Smooth muscle cell (in vitro differentiated cells): ENCODE measurements around the gene CCDC80. TPM values are rescaled to one million over a fixed set of nuclear protein-coding genes. Genes with fewer than 3 reads are reported as not detected.

Experiments used
- DNase-seq: peaks from one replicate; lab custom pipeline; 2025; ENCODE audit not compliant: unreplicated experiment; lab: John Stamatoyannopoulos, UW
- H2AFZ ChIP-seq: fragments of 200-600 bp; sonication (generic); 2 replicates; pipeline ENCODE4 v1.6.0; 2016; ENCODE audit warnings: antibody characterized with exemption, low read depth, mild to moderate bottlenecking
- H3F3A ChIP-seq: fragments of 200-600 bp; sonication (generic); 2 replicates; pipeline ENCODE4 v1.6.0; 2017; ENCODE audit warnings: antibody characterized with exemption, low read depth
- H3K27ac ChIP-seq: fragments of 200-600 bp; sonication (generic); 2 replicates; pipeline ENCODE4 v1.5.1; 2016; ENCODE audit warnings: low read depth, mild to moderate bottlenecking
- H3K27me3 ChIP-seq: fragments of 200-600 bp; sonication (generic); 2 replicates; pipeline ENCODE4 v1.6.1; 2016; ENCODE audit warnings: low read depth, mild to moderate bottlenecking
- H3K36me3 ChIP-seq: fragments of 200-600 bp; sonication (generic); 2 replicates; pipeline ENCODE4 v1.5.1; 2016; ENCODE audit warnings: low read depth
- H3K4me1 ChIP-seq: fragments of 200-600 bp; sonication (generic); 2 replicates; pipeline ENCODE4 v1.5.1; 2016; ENCODE audit warnings: low read depth
- H3K4me2 ChIP-seq: fragments of 200-600 bp; sonication (generic); 2 replicates; pipeline ENCODE4 v1.6.0; 2016; ENCODE audit warnings: mild to moderate bottlenecking
- H3K4me3 ChIP-seq: fragments of 200-600 bp; sonication (generic); 2 replicates; pipeline ENCODE4 v1.5.1; 2016; ENCODE audit warnings: mild to moderate bottlenecking
- H3K79me2 ChIP-seq: fragments of 200-600 bp; sonication (generic); 2 replicates; pipeline ENCODE4 v1.6.0; 2016; ENCODE audit warnings: low read depth, mild to moderate bottlenecking
- H3K9ac ChIP-seq: fragments of 200-600 bp; sonication (generic); 2 replicates; pipeline ENCODE4 v1.6.0; 2016; ENCODE audit warnings: low read depth
- H3K9me3 ChIP-seq: fragments of 200-600 bp; sonication (generic); replicated peaks from 2 replicates; pipeline ENCODE4 v1.5.1; 2016; ENCODE audit warnings: low read depth
- H4K20me1 ChIP-seq: fragments of 200-600 bp; sonication (generic); 2 replicates; pipeline ENCODE4 v1.6.0; 2016; ENCODE audit warnings: low read depth
- WGBS: methylation state at CpG from one replicate; pipeline ENCODE4 v1.1.7; 2016; ENCODE audit warnings: low lambda C conversion rate; 5-methylcytosine and 5-hydroxymethylcytosine counted together
- polyA plus RNA-seq: library from polyadenylated mRNA; unstranded; fragments of >200 nt; fragmentation: Nextera tagmentation; extraction: Ambion mirVana; gene quantifications from 2 replicates; pipeline ENCODE4 v1.2.1, GENCODE V29; 2016
- total RNA-seq: library from RNA; depleted of rRNA; stranded (reverse); fragments of >200 nt; gene quantifications from 2 replicates; pipeline ENCODE4 v1.2.3, GENCODE V29; 2014
- TF ChIP-seq, protein P1 (sequence below): fragments of 200-600 bp; sonication (generic); IDR thresholded peaks from 2 replicates; pipeline ENCODE4 v1.5.1; 2017; ENCODE audit warnings: borderline replicate concordance, mild to moderate bottlenecking, antibody characterized with exemption; ENCODE audit not compliant: insufficient read depth, poor library complexity, severe bottlenecking

The CCDC80 gene
- total and polyA plus RNA-seq, 2 experiments from 2014 or later: 67.9 to 159 TPM

DNA sequence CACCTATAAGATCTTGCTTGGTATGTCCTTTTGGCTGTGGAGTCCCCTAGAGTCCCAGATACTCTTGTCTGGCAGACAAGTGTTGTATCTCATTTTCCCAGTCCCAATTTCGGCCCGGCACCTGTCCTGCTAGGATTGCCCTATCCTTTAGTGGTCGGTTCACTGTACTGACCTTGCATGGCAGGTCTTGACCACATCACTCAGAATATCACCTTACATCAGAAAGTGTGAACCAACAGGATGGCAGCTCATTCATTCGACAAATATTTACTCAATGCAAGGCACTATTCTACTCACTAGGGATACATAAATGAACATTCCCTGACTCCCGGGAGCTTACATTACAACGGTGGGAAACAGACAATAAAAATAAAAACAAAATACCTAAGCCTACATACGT lies 5.7 kb upstream of the CCDC80 start:
- Histone ChIP-seq H3K36me3 (no peaks in the 10 kb centered on the region), H2AFZ (no peak overlapping the region), H4K20me1 (no peaks in the 10 kb centered on the region), H3K9ac (no peak overlapping the region), H3K79me2 (no peaks in the 10 kb centered on the region), H3K4me3 (no peak overlapping the region), H3K27me3 (no peaks in the 10 kb centered on the region), H3K4me1 (peaks cover 30% of the 10 kb centered on the region), H3F3A (peaks cover 22% of the 10 kb centered on the region), H3K27ac (peak overlapping the region; percentile 73), H3K9me3 (no peaks in the 10 kb centered on the region), H3K4me2 (peak overlapping the region; percentile 72)
- WGBS: 48% methylated on average over 7 of the region's 7 CpGs
- DNase-seq: no peak
- TF ChIP-seq, protein P1, sequence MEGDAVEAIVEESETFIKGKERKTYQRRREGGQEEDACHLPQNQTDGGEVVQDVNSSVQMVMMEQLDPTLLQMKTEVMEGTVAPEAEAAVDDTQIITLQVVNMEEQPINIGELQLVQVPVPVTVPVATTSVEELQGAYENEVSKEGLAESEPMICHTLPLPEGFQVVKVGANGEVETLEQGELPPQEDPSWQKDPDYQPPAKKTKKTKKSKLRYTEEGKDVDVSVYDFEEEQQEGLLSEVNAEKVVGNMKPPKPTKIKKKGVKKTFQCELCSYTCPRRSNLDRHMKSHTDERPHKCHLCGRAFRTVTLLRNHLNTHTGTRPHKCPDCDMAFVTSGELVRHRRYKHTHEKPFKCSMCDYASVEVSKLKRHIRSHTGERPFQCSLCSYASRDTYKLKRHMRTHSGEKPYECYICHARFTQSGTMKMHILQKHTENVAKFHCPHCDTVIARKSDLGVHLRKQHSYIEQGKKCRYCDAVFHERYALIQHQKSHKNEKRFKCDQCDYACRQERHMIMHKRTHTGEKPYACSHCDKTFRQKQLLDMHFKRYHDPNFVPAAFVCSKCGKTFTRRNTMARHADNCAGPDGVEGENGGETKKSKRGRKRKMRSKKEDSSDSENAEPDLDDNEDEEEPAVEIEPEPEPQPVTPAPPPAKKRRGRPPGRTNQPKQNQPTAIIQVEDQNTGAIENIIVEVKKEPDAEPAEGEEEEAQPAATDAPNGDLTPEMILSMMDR: no peak

DNA sequence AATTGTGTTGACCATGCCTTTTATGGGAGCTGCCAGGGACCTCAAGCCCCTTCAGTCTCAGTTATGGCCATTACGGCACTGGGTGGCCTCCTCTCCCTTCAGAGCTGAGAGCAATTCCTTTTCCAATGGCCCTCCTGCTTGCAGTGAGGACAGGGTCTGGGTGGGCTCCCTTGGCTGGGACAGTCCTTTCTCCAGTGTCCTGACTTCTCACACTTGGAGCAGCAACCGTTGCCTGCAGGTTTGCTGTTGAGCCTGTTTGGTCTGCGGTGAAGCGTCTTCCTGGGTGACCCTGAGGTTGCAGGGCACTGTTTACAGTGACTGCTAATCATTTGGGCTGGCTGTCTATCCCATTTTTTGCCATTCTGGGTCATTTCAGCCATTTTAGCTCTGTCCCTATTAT lies 3.5 kb upstream of the CCDC80 start:
- no peaks in the 10 kb centered on the region for H3K9me3 ChIP-seq
- H3K79me2 ChIP-seq: peaks cover under 1% of the 10 kb centered on the region
- H2AFZ ChIP-seq: no peak overlapping the region
- H3K4me3 ChIP-seq: no peak overlapping the region
- no peak overlapping the region for H3K27ac ChIP-seq
- TF ChIP-seq, protein P1: no peak
- no peak for DNase-seq
- no peaks in the 10 kb centered on the region for H3K36me3 ChIP-seq
- H3K27me3 ChIP-seq: no peaks in the 10 kb centered on the region
- H3F3A ChIP-seq: peaks cover 17% of the 10 kb centered on the region
- H3K4me2 ChIP-seq: no peak overlapping the region
- peaks cover 49% of the 10 kb centered on the region for H3K4me1 ChIP-seq
- no peaks in the 10 kb centered on the region for H4K20me1 ChIP-seq
- H3K9ac ChIP-seq: no peak overlapping the region
- WGBS: 81% methylated on average over 4 of the region's 4 CpGs

DNA sequence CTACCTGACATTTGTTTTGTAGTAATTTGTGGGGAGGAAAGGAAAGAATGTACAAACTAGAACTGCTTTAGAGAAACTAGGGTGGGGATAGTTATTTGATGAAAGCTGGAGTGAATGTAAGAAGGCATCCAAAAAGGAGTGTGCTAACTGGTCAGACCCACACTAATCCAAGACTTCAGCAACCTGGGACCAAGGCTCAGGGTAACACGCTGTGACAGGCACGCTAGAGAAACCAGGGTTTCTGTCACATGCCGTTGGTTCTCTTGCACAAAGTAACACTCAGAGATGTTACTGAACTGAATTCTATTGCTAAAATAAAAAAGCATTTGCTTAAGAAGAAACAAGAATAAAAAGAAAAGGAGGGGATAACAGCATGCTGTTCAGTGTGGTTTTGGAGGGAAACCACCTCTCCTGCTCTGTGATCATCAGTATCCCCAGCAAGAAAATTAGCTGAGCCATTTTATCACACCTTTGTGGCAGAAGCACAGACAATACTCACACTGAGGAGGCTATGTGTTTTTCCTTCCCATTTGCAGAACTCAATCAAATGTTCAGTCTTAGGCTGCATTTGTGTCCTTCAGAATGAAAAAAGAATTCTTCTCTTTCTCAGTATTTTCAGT lies 2.8 kb upstream of the CCDC80 start:
- no peaks in the 10 kb centered on the region for H3K9me3 ChIP-seq
- no peak overlapping the region for H3K27ac ChIP-seq
- peaks cover 17% of the 10 kb centered on the region for H3F3A ChIP-seq
- peak overlapping the region; percentile 67 for H2AFZ ChIP-seq
- H3K79me2 ChIP-seq: peaks cover 7% of the 10 kb centered on the region
- H4K20me1 ChIP-seq: no peaks in the 10 kb centered on the region
- peaks cover 46% of the 10 kb centered on the region for H3K4me1 ChIP-seq
- H3K9ac ChIP-seq: no peak overlapping the region
- TF ChIP-seq, protein P1: no peak
- H3K27me3 ChIP-seq: no peaks in the 10 kb centered on the region
- no peak for DNase-seq
- 68% methylated on average over 3 of the region's 3 CpGs for WGBS
- no peaks in the 10 kb centered on the region for H3K36me3 ChIP-seq
- no peak overlapping the region for H3K4me3 ChIP-seq
- H3K4me2 ChIP-seq: peak overlapping the region; percentile 81
